K562 (cell line): ENCODE data around the gene PRSS38. TPM values are rescaled to one million over a fixed set of nuclear protein-coding genes. Genes with fewer than 3 reads are reported as not detected.
A peak's percentile ranks its signal among the peaks of the same experiment; 100 is the strongest.

Source experiments
- E2F1 ChIP-seq: sonication (generic); formaldehyde crosslinking; IDR thresholded peaks from 2 replicates; pipeline ENCODE4 v1.8.1; 2023; ENCODE audit warnings: mild to moderate bottlenecking, missing genetic modification reagents, moderate library complexity
- ELF2 ChIP-seq: fragments of 250-450 bp; sonication (Bioruptor Pico); IDR thresholded peaks from 2 replicates; pipeline ENCODE4 v1.5.0; 2021; ENCODE audit warnings: mild to moderate bottlenecking
- HBP1 ChIP-seq: fragments of 450-650 bp; formaldehyde crosslinking; IDR thresholded peaks from 2 replicates; pipeline ENCODE4 v1.4.0; 2022; ENCODE audit warnings: missing genetic modification characterization
- JUN ChIP-seq, 2 experiments: sonication (generic) in 1 of 2; formaldehyde crosslinking in 1 of 2; IDR thresholded peaks; 2 replicates each; pipeline versions ENCODE4 v1.6.1 to v1.8.0; 2012 to 2022; ENCODE audit warnings: borderline replicate concordance in 2 of 2, mild to moderate bottlenecking in 2 of 2, improper control_type of control experiment in 1 of 2, low read depth in 1 of 2, low read length in 1 of 2, missing genetic modification reagents in 1 of 2
- MAFG ChIP-seq: fragments of 450-650 bp; conservative IDR thresholded peaks from 2 replicates; pipeline ENCODE4 v1.6.1; 2016; ENCODE audit warnings: missing genetic modification characterization, missing compliant biosample characterization
- PHF8 ChIP-seq: fragments of 200-600 bp; sonication (generic); IDR thresholded peaks from 2 replicates; pipeline ENCODE4 v1.6.1; 2012; ENCODE audit warnings: mixed run types, mild to moderate bottlenecking, inconsistent platforms, low read length, moderate library complexity, borderline replicate concordance
- PTRF ChIP-seq: fragments of 450-650 bp; IDR thresholded peaks from 2 replicates; pipeline ENCODE4 v1.6.1; 2016; ENCODE audit warnings: mild to moderate bottlenecking, missing genetic modification characterization, missing compliant biosample characterization
- RCOR1 ChIP-seq, 2 experiments: IDR thresholded peaks; 2 replicates each; pipeline ENCODE4 v1.6.1; 2012; ENCODE audit warnings: low read depth in 2 of 2, low read length in 2 of 2, borderline replicate concordance in 1 of 2, improper control_type of control experiment in 1 of 2
- SIX5 ChIP-seq, 2 experiments: IDR thresholded peaks; 2 replicates each; pipeline ENCODE4 v1.6.1; 2011; ENCODE audit warnings: low read length in 2 of 2, borderline replicate concordance in 1 of 2, low read depth in 1 of 2, mild to moderate bottlenecking in 1 of 2, moderate library complexity in 1 of 2; ENCODE audit not compliant: insufficient read depth in 1 of 2
- SP1 ChIP-seq: sonication (generic); formaldehyde crosslinking; IDR thresholded peaks from 2 replicates; pipeline ENCODE4 v1.8.1; 2022; ENCODE audit warnings: mild to moderate bottlenecking, missing genetic modification reagents
- TAF1 ChIP-seq: IDR thresholded peaks from 2 replicates; pipeline ENCODE4 v1.6.1; 2011; ENCODE audit warnings: mild to moderate bottlenecking, low read length, moderate library complexity; ENCODE audit not compliant: insufficient read depth, control insufficient read depth, severe bottlenecking; ENCODE audit errors: extremely low read depth
- U2AF1 ChIP-seq: fragments of 200-400 bp; formaldehyde crosslinking; optimal IDR thresholded peaks from 2 replicates; pipeline ENCODE3; 2017; ENCODE audit warnings: mild to moderate bottlenecking, low read depth, low read length, moderate library complexity
- ZFP36 ChIP-seq: fragments of 150-350 bp; IDR thresholded peaks from 2 replicates; pipeline ENCODE4 v1.6.1; 2018; ENCODE audit warnings: low read length, low read depth; ENCODE audit not compliant: partially characterized antibody
- ZNF444 ChIP-seq: fragments of 250-450 bp; sonication (Bioruptor Pico); IDR thresholded peaks from 2 replicates; pipeline ENCODE4 v1.4.0; 2020; ENCODE audit warnings: mild to moderate bottlenecking, moderate library complexity
- ZNF57 ChIP-seq: fragments of 450-650 bp; formaldehyde crosslinking; IDR thresholded peaks from 2 replicates; pipeline ENCODE4 v1.4.0; 2020; ENCODE audit warnings: mild to moderate bottlenecking, moderate library complexity
- ZNF668 ChIP-seq: fragments of 250-450 bp; sonication (Bioruptor Pico); IDR thresholded peaks from 2 replicates; pipeline ENCODE4 v1.8.0; 2022; ENCODE audit warnings: mild to moderate bottlenecking, inconsistent platforms
- polyA plus RNA-seq, 8 experiments: library from polyadenylated mRNA; depleted of rRNA in 4 of 8; stranded (reverse) in 5 of 8; unstranded in 3 of 8; fragments of >200 nt; fragmentation: Nextera tagmentation in 2 of 8; fragmentation: Illumina TruSeq in 1 of 8; extraction: Ambion mirVana in 2 of 8; extraction: Trizol in 1 of 8; gene quantifications; 2 replicates each; pipeline versions ENCODE4 v1.2.1 to v1.2.3, GENCODE V29; 2011 to 2014; ENCODE audit warnings: inconsistent platforms in 1 of 8, missing spikeins in 1 of 8
- total RNA-seq, 7 experiments: library from RNA; depleted of rRNA in 6 of 7; stranded (reverse); fragments of >200 nt in 6 of 7; fragmentation: Illumina TruSeq in 2 of 7; extraction: Trizol in 2 of 7; gene quantifications; 2 replicates each; pipeline versions ENCODE4 v1.2.1 to v1.2.3, GENCODE V29; 2011 to 2021; ENCODE audit warnings: low replicate concordance in 1 of 7

The PRSS38 gene
- total and polyA plus RNA-seq, 9 of the 15 experiments (the other 6 are each of a cell fraction or from before 2014, with no cell fraction given), result 0.09 to 0.14 TPM; not detected in 7

- TF ChIP-seq HBP1 (CRISPR knock-in tag) (no peak), ZNF444 (CRISPR knock-in tag) (no peak), U2AF1 (no peak), ZNF57 (CRISPR knock-in tag) (no peak), PTRF (tag) (no peak), ZNF668 (no peak), ZFP36 (no peak), ELF2 (CRISPR knock-in tag) (no peak), TAF1 (no peak), SIX5 (IDR thresholded peaks at IDR 0.05; ENCODE audit: borderline replicate concordance in 1 of 2, insufficient read depth in 1 of 2, low read depth in 1 of 2, low read length in 2 of 2) (no peak), RCOR1 (IDR thresholded peaks at IDR 0.05; ENCODE audit: borderline replicate concordance in 1 of 2, low read depth in 2 of 2, low read length in 2 of 2) (peak; percentile 8 to 71; a peak in 2 of 4 replicates), JUN (IDR thresholded peaks at IDR 0.05; ENCODE audit: borderline replicate concordance, low read depth, low read length) (no peak), JUN (CRISPR knock-in tag; IDR thresholded peaks at IDR 0.05; ENCODE audit: borderline replicate concordance) (no peak), PHF8 (no peak), SP1 (CRISPR knock-in tag) (no peak), E2F1 (CRISPR knock-in tag) (no peak), MAFG (tag) (peak; percentile 72)
These were observed 33.0 kb downstream of the PRSS38 start (continued) for GRCh38 chr1:227848430-227848932.
